ENCODE results near the gene UMAD1. TPM values are rescaled to one million over a fixed set of nuclear protein-coding genes. Genes with fewer than 3 reads are reported as not detected.
"Not testable (repeated sequence)": the region's sequence is repeated elsewhere in the genome, so short reads cannot be mapped to it uniquely, and the experiment has no call there.

Gene UMAD1
- total RNA-seq, 6 experiments from 2014 or later, result 7.6 to 15.3 (median 9.5) TPM

DNA sequence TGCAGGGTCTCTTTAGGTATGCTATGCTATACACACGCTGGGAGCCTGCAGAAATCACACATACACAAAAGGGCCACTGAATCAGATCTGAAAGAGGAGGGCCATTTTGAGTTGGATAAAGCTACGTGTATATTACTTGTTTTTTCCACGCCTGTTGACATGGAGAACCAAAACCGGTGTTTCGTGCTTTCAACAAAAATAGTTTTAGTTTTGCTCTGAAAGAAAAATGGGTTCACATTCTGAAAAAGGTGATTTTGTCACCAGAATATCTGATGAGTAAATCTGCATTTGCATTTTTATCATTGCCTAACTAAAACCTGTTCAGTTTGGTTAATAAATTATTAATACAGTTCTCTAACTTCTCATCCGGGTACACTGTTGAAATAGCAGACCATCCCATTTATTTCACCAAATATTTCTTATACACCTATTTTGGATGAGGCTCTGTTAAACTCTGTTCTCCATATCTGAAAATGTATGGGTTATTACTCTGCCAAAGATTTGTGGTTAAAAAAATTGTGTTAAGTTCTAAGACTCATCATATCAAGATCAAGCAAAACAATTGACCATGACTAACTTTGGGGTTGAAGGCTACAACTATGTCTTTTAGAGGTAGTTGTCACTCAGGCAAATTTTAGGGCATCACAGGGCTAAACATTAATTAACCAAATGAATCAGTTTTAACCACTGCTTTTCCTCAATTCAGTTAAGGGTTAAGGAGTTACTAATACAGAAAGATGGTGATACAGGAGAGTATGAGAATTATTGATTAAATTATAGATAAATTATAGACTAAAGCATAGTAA is 179.1 kb downstream of the UMAD1 start:
- no peak overlapping the region for H3K27ac ChIP-seq
- H3K36me3 ChIP-seq, result no peaks in the 10 kb centered on the region
- WGBS (ENCODE audit: insufficient coverage, low coverage, low lambda C conversion rate, missing lambda C conversion rate), result 76% methylated on average over 6 of the region's 6 CpGs
- H3K27me3 ChIP-seq, result no peaks in the 10 kb centered on the region
- intact Hi-C loops (cut with DNase I), result no loop called here
- H3K4me3 ChIP-seq, result no peak overlapping the region
- no peaks in the 10 kb centered on the region for H3K9me3 ChIP-seq
- H3K4me1 ChIP-seq, result no peaks in the 10 kb centered on the region
- TF ChIP-seq, protein P1, sequence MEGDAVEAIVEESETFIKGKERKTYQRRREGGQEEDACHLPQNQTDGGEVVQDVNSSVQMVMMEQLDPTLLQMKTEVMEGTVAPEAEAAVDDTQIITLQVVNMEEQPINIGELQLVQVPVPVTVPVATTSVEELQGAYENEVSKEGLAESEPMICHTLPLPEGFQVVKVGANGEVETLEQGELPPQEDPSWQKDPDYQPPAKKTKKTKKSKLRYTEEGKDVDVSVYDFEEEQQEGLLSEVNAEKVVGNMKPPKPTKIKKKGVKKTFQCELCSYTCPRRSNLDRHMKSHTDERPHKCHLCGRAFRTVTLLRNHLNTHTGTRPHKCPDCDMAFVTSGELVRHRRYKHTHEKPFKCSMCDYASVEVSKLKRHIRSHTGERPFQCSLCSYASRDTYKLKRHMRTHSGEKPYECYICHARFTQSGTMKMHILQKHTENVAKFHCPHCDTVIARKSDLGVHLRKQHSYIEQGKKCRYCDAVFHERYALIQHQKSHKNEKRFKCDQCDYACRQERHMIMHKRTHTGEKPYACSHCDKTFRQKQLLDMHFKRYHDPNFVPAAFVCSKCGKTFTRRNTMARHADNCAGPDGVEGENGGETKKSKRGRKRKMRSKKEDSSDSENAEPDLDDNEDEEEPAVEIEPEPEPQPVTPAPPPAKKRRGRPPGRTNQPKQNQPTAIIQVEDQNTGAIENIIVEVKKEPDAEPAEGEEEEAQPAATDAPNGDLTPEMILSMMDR (IDR thresholded peaks at IDR 0.05), result no peak
- TF ChIP-seq POLR2A (IDR thresholded peaks at IDR 0.05), result no peak
- ATAC-seq, result no peak
- DNase-seq, result no peak

GRCh38 chr7:7820409-7820808 is 179.9 kb downstream of the UMAD1 start:
- no peaks in the 10 kb centered on the region for H3K36me3 ChIP-seq
- no peaks in the 10 kb centered on the region for H3K27me3 ChIP-seq
- H3K4me3 ChIP-seq, result no peak overlapping the region
- 91% methylated on average over 1 of the region's 1 CpG for WGBS (ENCODE audit: insufficient coverage, low coverage, low lambda C conversion rate, missing lambda C conversion rate)
- no peaks in the 10 kb centered on the region for H3K4me1 ChIP-seq
- H3K9me3 ChIP-seq, result no peaks in the 10 kb centered on the region
- ATAC-seq (no peak), DNase-seq (no peak)
- no peak overlapping the region for H3K27ac ChIP-seq
- TF ChIP-seq, protein P1 (IDR thresholded peaks at IDR 0.05), result no peak
- TF ChIP-seq POLR2A (IDR thresholded peaks at IDR 0.05), result no peak
- intact Hi-C loops (cut with DNase I), result no loop called here

DNA sequence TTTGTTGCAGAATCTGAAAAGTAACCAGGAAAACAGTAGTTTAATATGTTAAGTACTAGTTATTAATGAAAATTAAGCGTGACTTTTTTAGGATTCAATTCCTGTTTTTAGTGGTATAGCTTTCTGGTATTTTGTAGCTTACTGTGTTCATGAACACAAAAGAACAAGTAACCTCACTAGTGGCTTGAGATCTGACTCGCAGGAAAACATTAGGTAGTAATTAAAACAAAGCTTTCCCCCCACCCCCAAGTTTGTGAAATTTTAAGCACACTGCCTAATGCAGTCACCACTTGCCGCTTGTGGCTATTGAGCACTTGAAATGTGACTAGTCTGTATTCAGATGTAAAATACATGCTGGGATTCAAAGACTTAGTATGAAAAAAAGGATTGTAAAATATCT is 180.4 kb downstream of the UMAD1 start:
- H3K27me3 ChIP-seq, result no peaks in the 10 kb centered on the region
- H3K27ac ChIP-seq, result no peak overlapping the region
- no peaks in the 10 kb centered on the region for H3K36me3 ChIP-seq
- TF ChIP-seq, protein P1 (IDR thresholded peaks at IDR 0.05), result no peak
- TF ChIP-seq POLR2A (IDR thresholded peaks at IDR 0.05), result no peak
- no peak overlapping the region for H3K4me3 ChIP-seq
- H3K4me1 ChIP-seq, result no peaks in the 10 kb centered on the region
- no peak for DNase-seq
- H3K9me3 ChIP-seq, result no peaks in the 10 kb centered on the region
- ATAC-seq, result no peak
- 78% methylated on average over 3 of the region's 3 CpGs for WGBS (ENCODE audit: insufficient coverage, low coverage, low lambda C conversion rate, missing lambda C conversion rate)
- intact Hi-C loops (cut with DNase I), result no loop called here

GRCh38 chr7:7821517-7821916 is 181.0 kb downstream of the UMAD1 start:
- Histone ChIP-seq H3K27me3 (no peaks in the 10 kb centered on the region), H3K4me1 (no peaks in the 10 kb centered on the region), H3K36me3 (no peaks in the 10 kb centered on the region), H3K27ac (no peak overlapping the region), H3K9me3 (no peaks in the 10 kb centered on the region), H3K4me3 (no peak overlapping the region)
- DNase-seq, result no peak
- ATAC-seq, result no peak
- 80% methylated on average over 1 of the region's 3 CpGs for WGBS (ENCODE audit: insufficient coverage, low coverage, low lambda C conversion rate, missing lambda C conversion rate)
- intact Hi-C loops (cut with DNase I), result no loop called here
- TF ChIP-seq POLR2A (IDR thresholded peaks at IDR 0.05), result no peak
- TF ChIP-seq, protein P1 (IDR thresholded peaks at IDR 0.05), result no peak

DNA sequence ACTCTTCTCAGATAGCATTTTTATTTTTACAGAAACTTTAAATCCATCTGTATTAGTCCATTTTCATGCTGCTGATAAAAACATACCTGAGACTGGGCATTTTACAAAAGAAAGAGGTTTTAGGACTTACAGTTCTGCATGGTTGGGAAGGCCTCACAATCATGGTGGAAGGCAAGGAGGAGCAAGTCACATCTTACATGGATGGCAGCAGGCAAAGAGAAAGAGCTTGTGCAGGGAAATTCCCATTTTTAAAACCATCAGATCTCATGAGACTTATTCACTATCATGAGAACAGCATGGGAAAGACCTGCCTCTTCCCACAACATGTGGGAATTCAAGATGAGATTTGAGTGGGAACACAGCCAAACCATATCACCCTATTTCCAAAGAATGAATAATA is 184.7 kb downstream of the UMAD1 start:
- H3K27ac ChIP-seq; H3K36me3 ChIP-seq; H3K27me3 ChIP-seq; H3K4me1 ChIP-seq; intact Hi-C loops (cut with DNase I); DNase-seq; H3K4me3 ChIP-seq; H3K9me3 ChIP-seq; ATAC-seq: not testable (repeated sequence)
